ENCODE results near the gene PARP3. TPM values are rescaled to one million over a fixed set of nuclear protein-coding genes. Genes with fewer than 3 reads are reported as not detected.

PARP3 gene
- total RNA-seq, 1 donor from 2014 or later, result 17.5 TPM

DNA sequence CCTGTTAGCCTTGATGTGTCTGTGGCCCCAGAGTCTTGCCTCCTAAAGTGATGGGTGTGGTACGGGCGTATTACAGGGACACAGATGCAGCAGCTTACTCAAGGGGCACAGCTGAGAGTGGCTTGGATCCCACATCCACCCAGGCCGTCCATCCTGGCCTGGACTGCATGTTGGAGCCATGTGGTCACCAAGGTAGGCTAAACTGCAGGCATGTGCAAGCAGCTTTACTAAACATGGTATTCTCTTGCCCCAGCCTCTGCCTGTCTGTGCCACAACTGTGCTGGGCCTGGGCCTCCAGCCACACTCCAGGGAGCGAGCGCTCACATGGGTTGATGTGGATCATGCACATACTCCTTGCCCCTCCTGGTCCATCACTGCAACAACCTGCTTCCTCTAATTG is 7.0 kb downstream of the PARP3 start:
- intact Hi-C loops (cut with micrococcal nuclease), result no loop called here
- peaks cover 14% of the 10 kb centered on the region for H3K27me3 Mint-ChIP-seq
- H3K4me3 Mint-ChIP-seq, result no peak overlapping the region
- H3K4me1 Mint-ChIP-seq, result no peaks in the 10 kb centered on the region
- H3K36me3 Mint-ChIP-seq (ENCODE audit: low read depth), result peaks cover 3% of the 10 kb centered on the region
- no peaks in the 10 kb centered on the region for H3K9me3 Mint-ChIP-seq
- no peak overlapping the region for H3K27ac Mint-ChIP-seq
- DNase-seq, result no peak

DNA sequence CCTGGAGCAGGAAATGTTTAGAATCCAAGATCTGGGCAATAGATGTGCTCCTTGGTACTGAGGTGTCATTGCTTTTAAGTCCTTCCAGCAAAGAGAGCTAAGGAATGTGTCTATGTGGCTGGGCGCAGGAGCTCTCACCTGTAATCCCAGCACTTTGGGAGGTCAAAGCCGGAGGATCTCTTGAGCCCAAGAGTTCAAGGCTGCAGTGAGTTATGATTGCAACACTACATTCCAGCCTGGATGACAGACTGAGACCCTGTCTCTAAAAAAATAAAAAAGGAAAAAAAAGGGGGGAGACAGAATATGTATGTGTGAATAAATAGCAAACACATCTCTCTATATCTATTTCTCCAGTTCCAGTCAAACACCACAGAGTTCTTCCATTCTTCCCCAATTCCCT is 8.7 kb downstream of the PARP3 start:
- Mint-ChIP-seq H3K27ac (no peak overlapping the region), H3K27me3 (peaks cover 26% of the 10 kb centered on the region)
- intact Hi-C loops (cut with micrococcal nuclease), result no loop called here

DNA sequence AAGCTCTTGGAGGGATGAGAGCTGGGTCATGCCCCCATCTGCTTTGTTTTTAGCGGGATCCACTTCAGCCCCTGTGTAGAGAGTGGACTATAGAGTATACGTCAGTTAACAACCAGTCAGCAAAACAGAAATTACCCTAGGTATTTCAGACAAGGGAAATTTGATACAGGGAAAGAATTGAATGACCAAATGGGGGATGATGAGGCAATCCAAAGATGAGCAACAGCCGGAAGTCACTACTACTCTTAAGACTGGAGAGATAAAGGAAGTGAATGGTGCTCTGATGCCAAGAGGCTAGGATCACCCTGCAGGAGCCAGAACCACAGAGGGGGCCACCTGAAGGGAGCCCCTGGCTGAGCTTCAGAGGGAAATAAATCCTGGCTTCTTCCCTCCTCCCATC is 11.3 kb downstream of the PARP3 start:
- no peaks in the 10 kb centered on the region for H3K9me3 Mint-ChIP-seq
- no peak overlapping the region for H3K4me3 Mint-ChIP-seq
- H3K27ac Mint-ChIP-seq, result no peak overlapping the region
- H3K4me1 Mint-ChIP-seq, result no peaks in the 10 kb centered on the region
- intact Hi-C loops (cut with micrococcal nuclease), result no loop called here
- peaks cover 6% of the 10 kb centered on the region for H3K36me3 Mint-ChIP-seq (ENCODE audit: low read depth)
- no peak for DNase-seq
- H3K27me3 Mint-ChIP-seq, result peaks cover 29% of the 10 kb centered on the region

More for the DNA sequence above, 8.7 kb downstream of the PARP3 start:
- DNase-seq, result no peak
- H3K9me3 Mint-ChIP-seq, result no peaks in the 10 kb centered on the region
- no peaks in the 10 kb centered on the region for H3K4me1 Mint-ChIP-seq
- H3K36me3 Mint-ChIP-seq (ENCODE audit: low read depth), result peaks cover 3% of the 10 kb centered on the region
- no peak overlapping the region for H3K4me3 Mint-ChIP-seq

DNA sequence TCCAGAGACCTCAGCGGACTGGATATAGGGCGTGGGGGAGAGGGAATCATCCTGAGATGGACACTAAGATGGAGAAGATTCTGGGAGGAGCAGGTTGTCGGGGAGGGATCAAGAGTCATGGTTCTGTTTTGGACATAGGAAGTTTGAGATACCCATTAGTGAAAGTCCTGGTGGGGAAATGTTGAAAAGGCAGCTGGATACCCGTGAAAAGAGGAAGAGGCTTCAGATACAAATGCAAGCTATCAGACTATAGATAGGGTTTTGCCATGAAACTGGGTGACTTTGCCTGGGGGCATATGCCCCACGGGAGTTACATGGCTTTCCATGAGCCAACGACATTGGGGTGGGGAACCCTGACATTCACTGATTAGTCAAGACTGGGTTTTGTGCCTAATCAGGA is 11.9 kb downstream of the PARP3 start:
- intact Hi-C loops (cut with micrococcal nuclease), result no loop called here

DNA sequence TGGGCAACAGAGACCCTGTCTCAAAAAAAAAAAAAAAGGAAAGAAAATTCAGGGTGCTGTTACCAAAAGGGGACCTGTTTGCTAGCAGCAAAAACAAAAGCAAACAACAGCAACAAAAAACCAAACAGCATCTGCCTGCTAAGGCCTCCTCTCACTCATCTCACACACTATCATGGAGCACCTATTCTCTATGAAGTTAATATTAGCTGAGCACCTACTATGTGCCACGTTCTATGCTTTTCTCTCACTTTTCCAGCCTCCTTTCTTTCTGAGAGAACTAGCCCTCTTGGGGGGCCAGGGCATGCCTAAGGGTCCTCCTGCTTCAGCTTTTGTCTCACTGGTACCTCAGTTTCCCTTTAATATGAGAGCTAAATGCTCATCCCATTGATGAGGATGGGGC is 12.6 kb downstream of the PARP3 start:
- no peak for DNase-seq
- Mint-ChIP-seq H3K4me3 (no peak overlapping the region), H3K4me1 (no peaks in the 10 kb centered on the region), H3K27ac (no peak overlapping the region), H3K36me3 (ENCODE audit: low read depth) (peaks cover 3% of the 10 kb centered on the region), H3K27me3 (peaks cover 29% of the 10 kb centered on the region), H3K9me3 (no peaks in the 10 kb centered on the region)
- intact Hi-C loops (cut with micrococcal nuclease), result no loop called here

More for the DNA sequence above, 11.9 kb downstream of the PARP3 start:
- H3K36me3 Mint-ChIP-seq (ENCODE audit: low read depth), result peaks cover 3% of the 10 kb centered on the region
- H3K27ac Mint-ChIP-seq, result no peak overlapping the region
- DNase-seq, result no peak
- peaks cover 29% of the 10 kb centered on the region for H3K27me3 Mint-ChIP-seq
- H3K4me1 Mint-ChIP-seq, result no peaks in the 10 kb centered on the region
- H3K9me3 Mint-ChIP-seq, result no peaks in the 10 kb centered on the region
- no peak overlapping the region for H3K4me3 Mint-ChIP-seq

DNA sequence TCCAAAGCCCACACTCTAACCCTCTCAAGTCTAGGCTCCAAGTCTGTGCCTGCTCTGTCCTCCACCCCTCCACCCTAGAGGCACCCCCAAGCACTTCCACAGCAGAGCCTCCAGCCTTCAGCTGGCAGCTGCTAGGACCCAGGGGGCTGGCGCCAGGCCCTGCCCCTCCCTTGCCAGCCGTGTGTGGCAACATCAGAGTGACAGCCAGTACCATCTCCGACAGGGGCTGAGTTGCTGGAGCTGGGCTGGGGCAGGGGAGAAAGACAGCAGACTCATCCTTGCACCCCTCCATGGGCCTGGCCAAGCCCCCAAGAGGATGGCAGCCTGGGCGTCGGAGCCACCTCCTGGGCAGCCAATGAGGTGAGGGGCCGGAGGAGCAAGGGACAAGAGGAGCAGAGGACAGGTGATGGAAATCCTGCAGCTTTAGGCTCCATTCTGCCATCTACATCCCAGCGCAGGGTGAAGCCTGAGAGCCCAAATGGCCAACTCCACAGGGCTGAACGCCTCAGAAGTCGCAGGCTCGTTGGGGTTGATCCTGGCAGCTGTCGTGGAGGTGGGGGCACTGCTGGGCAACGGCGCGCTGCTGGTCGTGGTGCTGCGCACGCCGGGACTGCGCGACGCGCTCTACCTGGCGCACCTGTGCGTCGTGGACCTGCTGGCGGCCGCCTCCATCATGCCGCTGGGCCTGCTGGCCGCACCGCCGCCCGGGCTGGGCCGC is 13.2 kb downstream of the PARP3 start, which contains the start of gene GPR62:
TSS of gene GPR62 (plus strand) at position 207 of the 718 bp plus-strand sequence. CDS start at position 479, 272 bp downstream.
- Mint-ChIP-seq H3K27me3 (peaks cover 29% of the 10 kb centered on the region), H3K9me3 (no peaks in the 10 kb centered on the region), H3K4me1 (no peaks in the 10 kb centered on the region), H3K27ac (no peak within 1 kb of the TSS), H3K4me3 (no peak within 1 kb of the TSS), H3K36me3 (ENCODE audit: low read depth) (peaks cover 3% of the 10 kb centered on the region)
- DNase-seq, result no peak
- intact Hi-C loops (cut with micrococcal nuclease), result no loop called here

DNA sequence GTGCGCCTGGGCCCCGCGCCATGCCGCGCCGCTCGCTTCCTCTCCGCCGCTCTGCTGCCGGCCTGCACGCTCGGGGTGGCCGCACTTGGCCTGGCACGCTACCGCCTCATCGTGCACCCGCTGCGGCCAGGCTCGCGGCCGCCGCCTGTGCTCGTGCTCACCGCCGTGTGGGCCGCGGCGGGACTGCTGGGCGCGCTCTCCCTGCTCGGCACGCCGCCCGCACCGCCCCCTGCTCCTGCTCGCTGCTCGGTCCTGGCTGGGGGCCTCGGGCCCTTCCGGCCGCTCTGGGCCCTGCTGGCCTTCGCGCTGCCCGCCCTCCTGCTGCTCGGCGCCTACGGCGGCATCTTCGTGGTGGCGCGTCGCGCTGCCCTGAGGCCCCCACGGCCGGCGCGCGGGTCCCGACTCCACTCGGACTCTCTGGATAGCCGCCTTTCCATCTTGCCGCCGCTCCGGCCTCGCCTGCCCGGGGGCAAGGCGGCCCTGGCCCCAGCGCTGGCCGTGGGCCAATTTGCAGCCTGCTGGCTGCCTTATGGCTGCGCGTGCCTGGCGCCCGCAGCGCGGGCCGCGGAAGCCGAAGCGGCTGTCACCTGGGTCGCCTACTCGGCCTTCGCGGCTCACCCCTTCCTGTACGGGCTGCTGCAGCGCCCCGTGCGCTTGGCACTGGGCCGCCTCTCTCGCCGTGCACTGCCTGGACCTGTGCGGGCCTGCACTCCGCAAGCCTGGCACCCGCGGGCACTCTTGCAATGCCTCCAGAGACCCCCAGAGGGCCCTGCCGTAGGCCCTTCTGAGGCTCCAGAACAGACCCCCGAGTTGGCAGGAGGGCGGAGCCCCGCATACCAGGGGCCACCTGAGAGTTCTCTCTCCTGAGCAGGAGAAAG is 14.0 kb downstream of the PARP3 start:
- peaks cover 29% of the 10 kb centered on the region for H3K27me3 Mint-ChIP-seq
- H3K36me3 Mint-ChIP-seq (ENCODE audit: low read depth), result peaks cover 3% of the 10 kb centered on the region
- no peak overlapping the region for H3K4me3 Mint-ChIP-seq
- H3K4me1 Mint-ChIP-seq, result no peaks in the 10 kb centered on the region
- peak; percentile 74 for DNase-seq
- no peak overlapping the region for H3K27ac Mint-ChIP-seq
- H3K9me3 Mint-ChIP-seq, result no peaks in the 10 kb centered on the region
- intact Hi-C loops (cut with micrococcal nuclease), result no loop called here

DNA sequence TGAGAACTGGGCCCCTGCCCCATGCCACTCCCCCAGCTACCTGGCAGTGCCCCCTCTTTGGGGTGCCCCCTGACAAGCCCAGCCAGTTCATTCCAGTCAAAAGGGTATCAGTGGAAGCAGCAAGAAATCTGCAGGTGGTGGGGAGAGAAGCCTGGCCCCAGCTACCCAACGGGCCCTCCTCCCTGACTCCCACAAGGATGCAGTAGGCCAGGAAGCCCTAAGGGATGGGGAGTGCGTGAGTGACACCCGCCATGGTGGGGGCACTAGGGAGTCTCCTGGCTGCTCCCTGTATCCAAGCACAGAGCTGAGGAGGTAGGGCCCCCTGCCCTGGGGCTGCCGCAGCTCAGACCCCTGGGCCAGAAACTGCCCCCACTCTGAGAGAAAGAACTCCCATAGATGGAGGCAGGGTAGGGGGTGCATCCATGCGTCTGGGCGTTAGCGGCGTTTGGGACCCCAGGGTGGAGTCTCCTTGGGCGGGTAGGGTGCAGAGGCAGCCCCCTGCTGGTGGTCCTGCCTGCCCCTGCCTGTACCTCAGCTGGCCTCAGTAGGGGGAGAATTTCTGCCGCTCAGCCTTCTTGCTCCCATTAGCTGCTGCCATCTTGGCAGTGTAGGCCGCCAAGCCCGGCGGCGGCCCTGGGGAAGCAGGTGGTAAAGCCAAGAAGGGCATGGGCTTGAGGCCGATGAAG is 15.5 kb downstream of the PARP3 start:
- H3K4me1 Mint-ChIP-seq, result no peaks in the 10 kb centered on the region
- H3K27me3 Mint-ChIP-seq, result peaks cover 30% of the 10 kb centered on the region
- H3K4me3 Mint-ChIP-seq, result no peak overlapping the region
- no peak overlapping the region for H3K27ac Mint-ChIP-seq
- DNase-seq, result no peak
- H3K9me3 Mint-ChIP-seq, result no peaks in the 10 kb centered on the region
- peaks cover 3% of the 10 kb centered on the region for H3K36me3 Mint-ChIP-seq (ENCODE audit: low read depth)
- intact Hi-C loops (cut with micrococcal nuclease), result no loop called here

DNA sequence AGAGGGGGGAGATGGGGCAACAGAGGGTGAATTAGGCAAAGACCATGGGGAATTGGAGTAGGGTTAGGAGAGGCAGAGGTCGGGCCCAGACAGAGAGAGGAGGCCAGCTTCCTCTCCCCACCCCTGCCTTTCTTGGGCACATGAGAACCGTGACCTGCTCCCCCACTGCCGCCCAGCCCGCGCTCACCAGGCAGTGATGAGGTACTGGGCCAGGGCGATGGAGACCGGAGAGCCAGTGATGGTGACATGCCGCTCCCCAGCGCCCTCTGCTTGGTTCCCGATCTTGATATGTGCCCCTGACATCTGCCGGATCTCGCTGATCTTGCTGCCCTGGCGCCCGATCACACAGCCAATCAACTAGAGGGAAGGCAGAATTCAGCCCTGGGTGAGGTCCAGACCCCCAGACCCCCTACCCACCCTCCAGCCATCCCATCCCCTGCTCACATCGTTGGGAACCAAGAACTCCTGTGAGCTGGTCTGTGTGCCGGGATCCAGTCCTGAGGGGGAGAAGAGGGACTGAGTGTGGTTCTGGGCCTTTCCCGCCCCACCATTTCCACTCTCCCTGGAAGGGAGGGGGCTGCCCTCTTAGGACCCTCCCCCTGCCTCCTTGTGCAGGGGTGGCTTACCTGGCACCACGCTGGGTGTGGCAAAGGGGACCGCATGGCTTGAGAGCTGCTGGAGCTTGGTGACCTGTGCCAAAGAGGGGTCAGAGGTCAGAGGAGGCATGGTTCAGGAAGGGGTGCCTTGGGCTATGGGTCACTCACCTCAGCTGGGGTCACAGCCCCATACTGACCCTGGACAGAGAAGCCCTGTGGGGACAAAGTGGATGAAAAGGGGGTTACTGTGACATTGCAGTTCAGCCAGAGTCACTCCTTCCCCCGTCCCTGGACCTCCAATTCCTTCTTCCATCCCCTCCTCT is 16.7 kb downstream of the PARP3 start:
- H3K27me3 Mint-ChIP-seq, result peaks cover 19% of the 10 kb centered on the region

DNA sequence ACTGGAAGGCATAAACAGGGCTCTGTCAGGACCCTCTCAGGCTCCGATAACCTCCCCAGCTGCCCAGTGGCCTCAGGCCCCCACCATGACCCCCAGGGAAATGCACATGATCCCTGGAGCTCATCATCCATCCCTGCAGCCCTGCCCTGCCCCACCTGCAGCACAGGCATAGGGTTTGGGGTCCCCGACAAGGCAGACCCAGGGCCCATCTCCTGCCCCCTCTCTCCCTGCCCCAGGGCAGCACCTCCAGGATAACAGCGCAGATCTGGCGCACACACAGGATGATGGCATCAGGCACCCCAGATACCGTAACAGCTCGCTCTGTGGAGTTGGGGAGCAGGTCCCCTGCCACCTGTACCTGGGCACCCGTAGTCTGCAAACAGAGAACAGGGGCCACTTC is 17.5 kb downstream of the PARP3 start:
- Mint-ChIP-seq H3K27ac (no peak overlapping the region), H3K27me3 (peaks cover 11% of the 10 kb centered on the region), H3K36me3 (ENCODE audit: low read depth) (peaks cover 3% of the 10 kb centered on the region), H3K9me3 (no peaks in the 10 kb centered on the region), H3K4me3 (no peak overlapping the region), H3K4me1 (peaks cover 2% of the 10 kb centered on the region)
- intact Hi-C loops (cut with micrococcal nuclease), result no loop called here
- DNase-seq, result no peak

More for the DNA sequence above, 16.7 kb downstream of the PARP3 start:
- Mint-ChIP-seq H3K27ac (no peak overlapping the region), H3K4me1 (peaks cover 2% of the 10 kb centered on the region), H3K36me3 (ENCODE audit: low read depth) (peaks cover 3% of the 10 kb centered on the region), H3K9me3 (no peaks in the 10 kb centered on the region), H3K4me3 (no peak overlapping the region)
- DNase-seq, result no peak
- intact Hi-C loops (cut with micrococcal nuclease), result no loop called here

DNA sequence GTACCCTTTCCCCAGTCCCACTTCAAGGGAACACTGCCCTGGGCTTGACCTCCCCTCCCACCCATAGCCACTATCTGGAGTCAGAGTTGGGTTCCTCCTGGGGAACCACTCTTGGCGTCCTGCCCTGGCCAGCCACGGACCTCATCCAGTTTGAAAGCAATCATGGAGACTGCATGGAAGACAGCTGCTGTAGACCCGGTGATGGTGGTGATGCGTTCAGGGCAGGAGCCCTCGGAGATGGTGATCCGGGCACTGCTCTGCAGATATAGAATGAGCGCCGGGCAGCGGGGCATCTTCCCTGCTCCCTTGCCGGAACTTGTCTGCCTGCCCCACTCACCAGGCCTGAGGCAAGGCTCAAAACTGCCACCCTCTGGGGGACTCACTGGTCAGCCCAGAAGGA is 18.2 kb downstream of the PARP3 start:
- DNase-seq, result no peak
- peaks cover 6% of the 10 kb centered on the region for H3K27me3 Mint-ChIP-seq

DNA sequence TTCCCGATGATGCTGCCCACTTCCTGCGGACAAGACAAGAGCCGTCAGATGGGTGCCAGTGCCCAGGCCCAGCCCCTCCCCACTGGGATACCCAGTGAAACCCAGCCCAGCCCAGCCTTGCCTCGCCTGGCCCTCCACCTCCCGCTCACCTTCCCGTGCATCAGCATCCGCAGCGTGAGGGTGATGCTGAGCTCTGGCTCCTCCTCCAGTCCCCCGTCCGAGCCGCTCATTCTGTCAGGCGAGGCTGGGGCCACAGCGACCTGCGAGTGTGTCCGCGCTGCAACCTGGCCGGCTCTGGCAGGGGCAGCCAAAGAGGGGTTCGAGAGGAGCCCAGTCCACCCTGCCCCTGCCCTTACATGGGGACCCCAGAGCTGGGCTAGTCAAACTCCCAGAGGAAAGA is 18.8 kb downstream of the PARP3 start:
- intact Hi-C loops (cut with micrococcal nuclease), result no loop called here
- no peak overlapping the region for H3K27ac Mint-ChIP-seq

More for the DNA sequence above, 18.2 kb downstream of the PARP3 start:
- Mint-ChIP-seq H3K4me3 (no peak overlapping the region), H3K9me3 (no peaks in the 10 kb centered on the region), H3K27ac (no peak overlapping the region), H3K36me3 (ENCODE audit: low read depth) (peaks cover 3% of the 10 kb centered on the region), H3K4me1 (peaks cover 4% of the 10 kb centered on the region)
- intact Hi-C loops (cut with micrococcal nuclease), result no loop called here

More for the DNA sequence above, 18.8 kb downstream of the PARP3 start:
- peaks cover 9% of the 10 kb centered on the region for H3K4me1 Mint-ChIP-seq
- no peak overlapping the region for H3K4me3 Mint-ChIP-seq
- no peaks in the 10 kb centered on the region for H3K9me3 Mint-ChIP-seq
- peaks cover 7% of the 10 kb centered on the region for H3K27me3 Mint-ChIP-seq
- H3K36me3 Mint-ChIP-seq (ENCODE audit: low read depth), result peaks cover 3% of the 10 kb centered on the region
- DNase-seq, result no peak
